Ectodermal cell (in vitro differentiated cells): ENCODE results near the gene CACNA1I.

Source experiments
- H3K27ac ChIP-seq: 2 replicates; pipeline ENCODE4 v1.7.0; 2013; ENCODE audit warnings: mild to moderate bottlenecking, low read depth, low read length; ENCODE audit not compliant: insufficient read depth, poor library complexity, severe bottlenecking
- H3K27me3 ChIP-seq: 2 replicates; pipeline ENCODE4 v1.7.0; 2013; ENCODE audit warnings: mild to moderate bottlenecking, low read length; ENCODE audit not compliant: insufficient read depth, control insufficient read depth, poor library complexity, severe bottlenecking
- H3K36me3 ChIP-seq: one replicate; pipeline ENCODE4 v1.7.0; 2013; ENCODE audit warnings: low read length; ENCODE audit not compliant: control insufficient read depth, insufficient read depth
- H3K4me1 ChIP-seq: one replicate; pipeline ENCODE4 v1.7.0; 2013; ENCODE audit warnings: low read length; ENCODE audit not compliant: control insufficient read depth, insufficient read depth
- H3K4me3 ChIP-seq: 2 replicates; pipeline ENCODE4 v1.7.0; 2013; ENCODE audit warnings: low read depth, low read length, control low read depth; ENCODE audit not compliant: insufficient read depth
- H3K9me3 ChIP-seq: 2 replicates; pipeline ENCODE4 v1.7.0; 2013; ENCODE audit warnings: mild to moderate bottlenecking, low read length, moderate library complexity; ENCODE audit not compliant: control insufficient read depth
- WGBS, 2 experiments: methylation state at CpG; one replicate each; pipeline ENCODE4 v1.1.7; 2013; ENCODE audit warnings: missing lambda C conversion rate in 2 of 2; 5-methylcytosine and 5-hydroxymethylcytosine counted together

The CACNA1I gene

GRCh38 chr22:39706376-39707140 is 136.0 kb downstream of the CACNA1I start:
- no peaks in the 10 kb centered on the region for H3K27me3 ChIP-seq
- H3K36me3 ChIP-seq = no peaks in the 10 kb centered on the region
- H3K4me1 ChIP-seq = peaks cover 25% of the 10 kb centered on the region
- no peak overlapping the region for H3K27ac ChIP-seq
- no peak overlapping the region for H3K4me3 ChIP-seq
- no peaks in the 10 kb centered on the region for H3K9me3 ChIP-seq
- WGBS, 2 experiments = 63 to 65% methylated on average over 27 of the region's 27 CpGs

GRCh38 chr22:39707351-39707750 is 136.8 kb downstream of the CACNA1I start:
- no peaks in the 10 kb centered on the region for H3K9me3 ChIP-seq
- no peak overlapping the region for H3K27ac ChIP-seq
- H3K4me3 ChIP-seq = no peak overlapping the region
- WGBS, 2 experiments = 82 to 86% methylated on average over 5 of the region's 5 CpGs
- H3K27me3 ChIP-seq = no peaks in the 10 kb centered on the region
- H3K4me1 ChIP-seq = peaks cover 25% of the 10 kb centered on the region
- H3K36me3 ChIP-seq = no peaks in the 10 kb centered on the region

GRCh38 chr22:39707816-39708215 is 137.3 kb downstream of the CACNA1I start:
- WGBS, 2 experiments = 88 to 91% methylated on average over 4 of the region's 5 CpGs
- Histone ChIP-seq H3K4me3 (no peak overlapping the region), H3K9me3 (no peaks in the 10 kb centered on the region), H3K36me3 (no peaks in the 10 kb centered on the region), H3K27me3 (no peaks in the 10 kb centered on the region), H3K4me1 (peaks cover 28% of the 10 kb centered on the region), H3K27ac (no peak overlapping the region)

- 93 to 95% methylated on average over 15 of the region's 15 CpGs for WGBS, 2 experiments
- H3K9me3 ChIP-seq = no peaks in the 10 kb centered on the region
- H3K27me3 ChIP-seq = no peaks in the 10 kb centered on the region
Measured at GRCh38 chr22:39710380-39711150, 140.0 kb downstream of the CACNA1I start.

GRCh38 chr22:39712081-39712480 is 141.5 kb downstream of the CACNA1I start:
- Histone ChIP-seq H3K36me3 (no peaks in the 10 kb centered on the region), H3K4me3 (no peak overlapping the region), H3K27me3 (no peaks in the 10 kb centered on the region), H3K9me3 (no peaks in the 10 kb centered on the region), H3K4me1 (peaks cover 13% of the 10 kb centered on the region), H3K27ac (no peak overlapping the region)
- WGBS, 2 experiments = 94 to 96% methylated on average over 1 of the region's 1 CpG

More at GRCh38 chr22:39710380-39711150, 140.0 kb downstream of the CACNA1I start:
- peaks cover 25% of the 10 kb centered on the region for H3K4me1 ChIP-seq
- no peak overlapping the region for H3K27ac ChIP-seq
- H3K36me3 ChIP-seq = no peaks in the 10 kb centered on the region
- H3K4me3 ChIP-seq = no peak overlapping the region

- Histone ChIP-seq H3K4me3 (no peak overlapping the region), H3K27ac (no peak overlapping the region), H3K27me3 (no peaks in the 10 kb centered on the region), H3K9me3 (no peaks in the 10 kb centered on the region), H3K4me1 (peaks cover 9% of the 10 kb centered on the region), H3K36me3 (no peaks in the 10 kb centered on the region)
- 58 to 64% methylated on average over 18 of the region's 18 CpGs for WGBS, 2 experiments
Measured at GRCh38 chr22:39712751-39713525, 142.4 kb downstream of the CACNA1I start.

GRCh38 chr22:39713799-39714290 is 143.3 kb downstream of the CACNA1I start:
- WGBS, 2 experiments = 88 to 92% methylated on average over 10 of the region's 10 CpGs
- no peaks in the 10 kb centered on the region for H3K9me3 ChIP-seq
- H3K27me3 ChIP-seq = no peaks in the 10 kb centered on the region
- no peak overlapping the region for H3K4me3 ChIP-seq
- no peaks in the 10 kb centered on the region for H3K36me3 ChIP-seq
- H3K4me1 ChIP-seq = peaks cover 9% of the 10 kb centered on the region
- no peak overlapping the region for H3K27ac ChIP-seq

- H3K4me1 ChIP-seq = peaks cover 9% of the 10 kb centered on the region
- no peaks in the 10 kb centered on the region for H3K9me3 ChIP-seq
- H3K36me3 ChIP-seq = no peaks in the 10 kb centered on the region
- H3K27me3 ChIP-seq = no peaks in the 10 kb centered on the region
- no peak overlapping the region for H3K27ac ChIP-seq
- 93 to 96% methylated on average over 8 of the region's 8 CpGs for WGBS, 2 experiments
- no peak overlapping the region for H3K4me3 ChIP-seq
Measured at GRCh38 chr22:39714321-39714720, 143.8 kb downstream of the CACNA1I start.

- 90 to 91% methylated on average over 25 of the region's 25 CpGs for WGBS, 2 experiments
- Histone ChIP-seq H3K4me3 (no peak overlapping the region), H3K36me3 (no peaks in the 10 kb centered on the region), H3K27ac (no peak overlapping the region), H3K4me1 (peaks cover 9% of the 10 kb centered on the region), H3K27me3 (no peaks in the 10 kb centered on the region), H3K9me3 (no peaks in the 10 kb centered on the region)
Measured at GRCh38 chr22:39715778-39716495, 145.4 kb downstream of the CACNA1I start.
